SU-DHL-6 (cell line): ENCODE results near the gene VRK3.
"Not testable (repeated sequence)": the region's sequence is repeated elsewhere in the genome, so short reads cannot be mapped to it uniquely, and the experiment has no call there.

Experiments used
- H2AFZ ChIP-seq: fragments of 200-600 bp; sonication (generic); 2 replicates; pipeline ENCODE4 v1.6.1; 2014; ENCODE audit warnings: low read depth, mild to moderate bottlenecking, moderate library complexity, mixed read lengths, antibody characterized with exemption, low read length; ENCODE audit not compliant: severe bottlenecking
- H3F3A ChIP-seq: fragments of 200-600 bp; shearing (Covaris generic); 2 replicates; pipeline ENCODE4 v1.6.0; 2016; ENCODE audit warnings: antibody characterized with exemption, mild to moderate bottlenecking; ENCODE audit not compliant: insufficient read depth
- H3K27ac ChIP-seq: fragments of 200-600 bp; sonication (generic); 2 replicates; pipeline ENCODE4 v1.5.1; 2016; ENCODE audit warnings: low read depth, mild to moderate bottlenecking, low read length, moderate library complexity, mixed read lengths
- H3K27me3 ChIP-seq: fragments of 200-600 bp; sonication (generic), shearing (Covaris generic); 2 replicates; pipeline ENCODE4 v1.6.0; 2014; ENCODE audit warnings: mild to moderate bottlenecking, low read length
- H3K36me3 ChIP-seq: fragments of 200-600 bp; sonication (generic); 2 replicates; pipeline ENCODE4 v1.6.1; 2014; ENCODE audit warnings: mild to moderate bottlenecking, low read length, mixed read lengths
- H3K4me2 ChIP-seq: fragments of 300-600, 200-600 bp; shearing (Covaris generic), sonication (generic); 2 replicates; pipeline ENCODE4 v1.6.0; 2014; ENCODE audit warnings: low read length, low read depth, mild to moderate bottlenecking; ENCODE audit not compliant: poor library complexity, severe bottlenecking
- H3K4me3 ChIP-seq: fragments of 200-600 bp; sonication (generic); 2 replicates; pipeline ENCODE4 v1.5.1; 2014; ENCODE audit warnings: antibody characterized with exemption, low read length, mild to moderate bottlenecking, mixed read lengths; ENCODE audit not compliant: insufficient read depth, poor library complexity, severe bottlenecking
- H3K79me2 ChIP-seq: fragments of 200-600 bp; sonication (generic); 2 replicates; pipeline ENCODE4 v1.6.1; 2014; ENCODE audit warnings: mild to moderate bottlenecking, low read length, moderate library complexity; ENCODE audit not compliant: insufficient read depth
- H3K9ac ChIP-seq: fragments of 200-600 bp; sonication (generic); 2 replicates; pipeline ENCODE4 v1.7.0; 2014; ENCODE audit warnings: mild to moderate bottlenecking, low read length
- H3K9me2 ChIP-seq: fragments of 200-600 bp; sonication (generic); replicated peaks from 2 replicates; pipeline ENCODE4 v1.6.1; 2014; ENCODE audit warnings: low read length; ENCODE audit not compliant: insufficient read depth
- H3K9me3 ChIP-seq: fragments of 200-600 bp; sonication (generic); 2 replicates; pipeline ENCODE4 v1.6.1; 2014; ENCODE audit warnings: low read length, mixed read lengths; ENCODE audit not compliant: insufficient read depth
- H4K20me1 ChIP-seq: fragments of 200-600 bp; sonication (generic); 2 replicates; pipeline ENCODE4 v1.6.1; 2014; ENCODE audit warnings: low read depth, mild to moderate bottlenecking, antibody characterized with exemption, low read length, moderate library complexity, mixed read lengths
- EZH2phosphoT487 ChIP-seq: fragments of 200-600 bp; sonication (generic), shearing (Covaris generic); conservative IDR thresholded peaks from 2 replicates; pipeline ENCODE4 v1.6.1; 2018; ENCODE audit warnings: mild to moderate bottlenecking, antibody characterized with exemption, low read length, moderate library complexity, mixed read lengths
- TF ChIP-seq, protein P1 (sequence below): fragments of 200-600 bp; sonication (generic); IDR thresholded peaks from one replicate; pipeline ENCODE4 v1.5.1; 2017; ENCODE audit warnings: antibody characterized with exemption, mild to moderate bottlenecking, low read length, moderate library complexity; ENCODE audit not compliant: insufficient read depth, poor library complexity, severe bottlenecking

Gene VRK3

DNA sequence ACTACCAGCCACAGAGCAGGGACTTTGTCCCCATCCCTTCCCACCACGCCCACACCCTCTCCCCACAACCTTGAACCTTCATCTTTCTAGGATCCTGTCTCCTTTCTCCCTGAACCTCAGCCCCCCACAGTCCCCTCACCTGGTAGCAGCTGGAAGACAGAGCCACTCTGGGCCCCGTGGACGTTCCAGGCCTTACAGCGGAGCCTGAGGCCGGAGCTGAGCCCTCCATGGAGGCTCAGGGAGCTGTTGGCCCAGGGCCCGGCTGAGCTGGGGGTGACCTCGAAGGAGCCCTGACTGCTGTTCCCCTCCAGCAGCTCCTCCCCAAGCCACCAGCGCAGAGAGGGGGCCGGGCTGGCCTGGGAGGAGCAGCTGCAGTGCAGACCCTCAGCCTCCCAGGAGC, 67.0 kb downstream of the VRK3 start:
- H3K4me3 ChIP-seq, H2AFZ ChIP-seq, H3K9ac ChIP-seq, H3F3A ChIP-seq, H3K9me3 ChIP-seq, H3K79me2 ChIP-seq, H3K27ac ChIP-seq, H4K20me1 ChIP-seq, H3K27me3 ChIP-seq, H3K9me2 ChIP-seq, H3K4me2 ChIP-seq, H3K36me3 ChIP-seq: not testable (repeated sequence)

DNA sequence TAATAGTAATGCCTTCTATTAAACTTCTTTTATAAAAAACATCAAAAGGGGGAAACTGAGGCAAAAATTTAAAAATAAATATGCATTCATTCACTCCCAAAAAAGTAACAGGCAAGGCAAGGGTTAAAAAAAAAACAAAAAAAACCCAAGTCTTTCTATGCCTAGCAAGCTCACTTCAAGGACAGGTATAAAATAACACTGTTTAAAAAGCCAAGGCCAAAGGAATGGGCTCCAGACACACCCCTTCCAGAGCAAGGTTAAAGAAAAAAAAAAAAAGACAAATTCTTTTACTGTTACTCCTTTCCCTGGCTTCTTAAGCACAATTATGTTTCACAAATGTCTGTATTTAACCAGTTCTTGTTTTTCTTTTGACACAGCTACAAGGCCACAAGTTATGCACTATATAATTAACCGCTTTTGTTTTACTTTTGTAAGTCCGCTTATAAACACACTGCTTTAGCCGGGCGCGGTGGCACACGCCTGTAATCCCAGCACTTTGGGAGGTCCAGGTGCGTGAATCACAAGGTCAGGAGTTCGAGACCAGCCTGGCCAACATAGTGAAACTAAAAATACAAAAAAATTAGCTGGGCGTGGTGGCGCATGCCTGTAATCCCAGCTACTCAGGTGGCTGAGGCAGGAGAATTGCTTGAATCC, 67.8 kb downstream of the VRK3 start:
- Histone ChIP-seq H3K27me3 (no peaks in the 10 kb centered on the region), H3K36me3 (no peaks in the 10 kb centered on the region), H2AFZ (no peak overlapping the region), H3K9me2 (no peaks in the 10 kb centered on the region), H3K9me3 (no peaks in the 10 kb centered on the region), H3K79me2 (no peaks in the 10 kb centered on the region), H4K20me1 (no peaks in the 10 kb centered on the region), H3K9ac (no peak overlapping the region), H3K27ac (no peak overlapping the region), H3K4me3 (no peak overlapping the region), H3K4me2 (no peak overlapping the region), H3F3A (no peaks in the 10 kb centered on the region)
- TF ChIP-seq, protein P1, sequence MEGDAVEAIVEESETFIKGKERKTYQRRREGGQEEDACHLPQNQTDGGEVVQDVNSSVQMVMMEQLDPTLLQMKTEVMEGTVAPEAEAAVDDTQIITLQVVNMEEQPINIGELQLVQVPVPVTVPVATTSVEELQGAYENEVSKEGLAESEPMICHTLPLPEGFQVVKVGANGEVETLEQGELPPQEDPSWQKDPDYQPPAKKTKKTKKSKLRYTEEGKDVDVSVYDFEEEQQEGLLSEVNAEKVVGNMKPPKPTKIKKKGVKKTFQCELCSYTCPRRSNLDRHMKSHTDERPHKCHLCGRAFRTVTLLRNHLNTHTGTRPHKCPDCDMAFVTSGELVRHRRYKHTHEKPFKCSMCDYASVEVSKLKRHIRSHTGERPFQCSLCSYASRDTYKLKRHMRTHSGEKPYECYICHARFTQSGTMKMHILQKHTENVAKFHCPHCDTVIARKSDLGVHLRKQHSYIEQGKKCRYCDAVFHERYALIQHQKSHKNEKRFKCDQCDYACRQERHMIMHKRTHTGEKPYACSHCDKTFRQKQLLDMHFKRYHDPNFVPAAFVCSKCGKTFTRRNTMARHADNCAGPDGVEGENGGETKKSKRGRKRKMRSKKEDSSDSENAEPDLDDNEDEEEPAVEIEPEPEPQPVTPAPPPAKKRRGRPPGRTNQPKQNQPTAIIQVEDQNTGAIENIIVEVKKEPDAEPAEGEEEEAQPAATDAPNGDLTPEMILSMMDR, result no peak
- TF ChIP-seq EZH2phosphoT487, result no peak

DNA sequence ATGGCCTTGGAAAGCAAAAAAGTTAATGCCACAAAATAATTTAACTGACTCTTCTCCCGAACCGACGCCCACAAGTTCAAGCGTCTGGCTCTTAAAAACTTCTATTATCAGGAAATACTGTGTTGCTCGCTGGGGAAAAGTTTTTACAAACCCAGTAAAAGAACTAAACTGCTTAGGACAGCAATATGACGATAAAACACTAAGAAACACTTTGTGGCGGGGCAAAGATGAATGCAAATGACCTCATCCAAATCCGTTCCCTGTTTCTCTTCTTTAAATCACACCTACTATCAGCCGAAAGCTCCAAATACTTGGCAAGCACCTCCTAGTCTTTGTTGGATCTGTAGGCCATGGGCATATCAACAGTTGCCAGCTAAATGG, 69.1 kb downstream of the VRK3 start:
- no peaks in the 10 kb centered on the region for H3F3A ChIP-seq
- no peaks in the 10 kb centered on the region for H3K79me2 ChIP-seq
- no peak overlapping the region for H2AFZ ChIP-seq
- no peaks in the 10 kb centered on the region for H3K9me3 ChIP-seq
- no peak for TF ChIP-seq EZH2phosphoT487
- TF ChIP-seq, protein P1, result no peak
- no peaks in the 10 kb centered on the region for H3K27me3 ChIP-seq
- no peak overlapping the region for H3K9ac ChIP-seq
- no peak overlapping the region for H3K4me2 ChIP-seq
- H3K4me3 ChIP-seq, result no peak overlapping the region
- no peaks in the 10 kb centered on the region for H3K36me3 ChIP-seq
- H3K9me2 ChIP-seq, result no peaks in the 10 kb centered on the region
- no peak overlapping the region for H3K27ac ChIP-seq
- H4K20me1 ChIP-seq, result no peaks in the 10 kb centered on the region

DNA sequence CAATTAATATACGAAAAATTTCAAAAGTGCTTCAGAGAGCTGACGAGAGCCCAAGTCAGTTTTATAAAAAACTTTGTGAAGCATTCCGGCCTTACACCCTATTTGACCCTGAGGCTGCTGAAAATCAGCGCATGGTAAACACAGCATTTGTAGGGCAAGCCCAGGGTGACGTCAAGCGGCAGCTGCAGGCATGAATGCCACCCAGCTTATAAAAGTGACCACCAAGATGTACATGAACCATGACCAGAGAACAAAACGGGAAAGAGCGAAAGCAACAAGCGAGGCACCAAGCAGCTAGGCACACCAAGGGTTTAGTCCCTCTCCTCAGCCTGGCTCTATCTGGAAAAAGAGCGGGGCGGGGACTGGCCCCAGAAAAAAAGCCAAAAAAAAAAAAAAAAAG, 70.2 kb downstream of the VRK3 start:
- no peak overlapping the region for H3K9ac ChIP-seq
- H3K79me2 ChIP-seq, result no peaks in the 10 kb centered on the region
- H3K9me2 ChIP-seq, result no peaks in the 10 kb centered on the region
- no peak overlapping the region for H3K27ac ChIP-seq
- H2AFZ ChIP-seq, result no peak overlapping the region
- no peak for TF ChIP-seq EZH2phosphoT487
- TF ChIP-seq, protein P1, result no peak
- H3K9me3 ChIP-seq, result no peaks in the 10 kb centered on the region
- H3K36me3 ChIP-seq, result no peaks in the 10 kb centered on the region
- H3F3A ChIP-seq, result no peaks in the 10 kb centered on the region
- H3K4me2 ChIP-seq, result no peak overlapping the region
- no peak overlapping the region for H3K4me3 ChIP-seq
- no peaks in the 10 kb centered on the region for H4K20me1 ChIP-seq
- no peaks in the 10 kb centered on the region for H3K27me3 ChIP-seq
